ENCODE results near the gene PCYOX1L.
"Not testable (repeated sequence)": the region's sequence is repeated elsewhere in the genome, so short reads cannot be mapped to it uniquely, and the experiment has no call there.

Gene PCYOX1L

DNA sequence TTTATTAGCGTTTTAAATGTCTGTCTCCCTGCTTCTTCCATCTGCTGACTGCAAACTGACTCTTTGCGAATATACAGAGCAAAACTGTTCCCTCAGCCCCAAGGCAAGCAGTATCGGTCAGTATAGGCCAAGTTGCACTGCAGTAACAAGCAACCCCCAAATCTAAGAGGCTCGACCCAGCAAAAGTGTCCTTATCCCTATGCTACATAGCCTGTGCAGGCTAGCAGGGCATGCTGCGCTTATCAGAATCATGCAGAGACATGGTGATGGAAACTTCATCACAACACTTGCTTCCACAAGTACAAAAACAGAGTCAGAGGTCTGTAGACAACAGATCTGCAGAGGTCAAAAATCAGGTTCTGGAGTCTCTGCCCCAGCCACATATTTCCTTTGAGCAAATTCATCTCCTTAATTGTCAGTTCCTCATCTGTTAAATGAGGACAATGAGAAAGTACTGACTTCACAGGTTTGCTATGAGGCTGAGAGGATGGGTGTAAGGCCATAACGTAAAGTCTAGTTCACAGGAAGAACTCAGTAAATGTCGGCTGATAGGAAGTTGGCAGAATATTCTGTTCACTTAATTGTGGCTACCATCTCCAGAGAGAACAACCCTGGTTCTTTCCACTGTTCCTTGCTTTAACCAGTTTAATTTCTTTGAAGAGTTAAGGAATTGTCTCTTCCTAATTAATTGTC, 30.8 kb downstream of the PCYOX1L start:
- DNase-seq = no peak

DNA sequence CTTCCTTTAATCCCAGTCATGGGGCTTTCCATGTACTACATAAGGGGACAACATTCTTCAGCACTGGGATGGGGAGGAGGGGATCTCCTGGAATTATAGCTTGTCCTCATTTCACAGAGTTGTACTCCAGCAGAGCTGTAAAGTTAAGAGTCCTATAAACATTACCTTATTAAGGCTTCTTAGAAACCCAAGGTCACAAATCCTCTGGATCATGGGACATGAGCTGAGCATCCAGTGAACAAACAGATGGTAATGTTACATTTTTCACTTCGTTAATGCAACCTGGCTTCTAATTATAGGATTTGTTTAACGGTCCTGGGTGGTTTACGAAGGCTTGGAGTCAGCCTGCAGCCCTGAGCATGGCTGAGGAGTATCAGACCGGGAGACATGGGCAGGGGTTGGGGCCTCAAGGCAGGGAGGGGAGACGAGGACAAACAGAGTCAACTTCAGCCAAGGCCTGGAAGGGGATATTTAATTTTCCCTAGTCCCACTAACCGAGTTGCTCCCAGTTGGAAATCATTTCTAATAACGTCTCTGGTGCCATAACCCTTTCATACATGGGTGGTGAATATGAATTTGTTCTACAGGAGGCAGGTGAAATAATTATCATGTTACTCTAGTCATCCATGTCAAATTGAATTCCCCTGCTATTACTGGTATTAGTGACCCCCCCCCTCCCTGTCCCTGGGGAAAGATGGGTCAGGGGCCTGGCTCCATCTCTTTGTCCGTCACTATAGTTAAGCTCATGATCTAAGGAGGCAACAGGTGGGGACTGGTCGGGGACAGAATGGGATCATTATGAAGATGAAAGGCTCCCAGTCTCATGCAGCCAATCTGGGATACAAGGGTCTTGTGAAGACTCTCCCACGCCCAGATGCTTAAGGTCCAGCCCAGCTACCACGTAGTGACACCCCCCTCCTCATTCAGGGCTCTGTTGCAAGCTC, 32.0 kb downstream of the PCYOX1L start:
- no peak for DNase-seq

DNA sequence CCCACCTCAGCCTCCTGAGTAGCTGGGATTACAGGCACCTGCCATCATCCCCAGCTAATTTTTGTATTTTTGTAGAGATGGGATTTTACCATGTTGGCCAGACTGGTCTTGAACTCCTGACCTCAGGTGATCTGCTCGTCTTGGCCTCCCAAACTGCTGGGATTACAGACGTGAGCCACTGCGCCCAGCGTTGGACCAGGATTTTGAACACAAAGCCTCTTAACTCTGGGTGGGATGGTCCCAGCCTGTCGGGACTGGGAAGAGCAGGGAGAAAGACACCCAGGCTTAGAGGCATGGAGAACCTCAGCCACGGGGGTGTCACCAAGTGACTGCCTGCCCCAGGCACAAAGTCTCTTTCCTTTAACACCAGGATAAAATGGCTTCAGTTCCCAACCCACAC, 33.2 kb downstream of the PCYOX1L start:
- not testable (repeated sequence) for DNase-seq

DNA sequence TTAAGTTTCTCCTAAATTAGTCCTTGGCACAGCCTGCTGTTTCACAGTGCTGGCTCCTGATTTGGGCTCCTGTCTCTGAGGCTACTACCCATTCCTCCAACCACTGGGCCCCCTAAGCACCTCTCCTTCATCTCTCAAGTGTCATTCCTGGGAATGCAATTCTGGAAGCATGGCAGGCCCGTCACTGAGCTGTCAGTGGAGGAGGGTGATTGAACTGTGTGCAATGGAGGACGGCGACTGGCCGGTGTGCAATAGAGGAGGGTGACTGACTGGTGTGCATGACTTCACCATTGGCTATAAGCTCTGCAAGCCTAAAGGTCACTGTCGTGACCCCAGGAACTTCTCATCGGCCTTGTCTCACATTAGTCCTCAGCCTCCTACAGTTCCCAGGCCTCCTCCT, 33.7 kb downstream of the PCYOX1L start:
- no peak for DNase-seq

DNA sequence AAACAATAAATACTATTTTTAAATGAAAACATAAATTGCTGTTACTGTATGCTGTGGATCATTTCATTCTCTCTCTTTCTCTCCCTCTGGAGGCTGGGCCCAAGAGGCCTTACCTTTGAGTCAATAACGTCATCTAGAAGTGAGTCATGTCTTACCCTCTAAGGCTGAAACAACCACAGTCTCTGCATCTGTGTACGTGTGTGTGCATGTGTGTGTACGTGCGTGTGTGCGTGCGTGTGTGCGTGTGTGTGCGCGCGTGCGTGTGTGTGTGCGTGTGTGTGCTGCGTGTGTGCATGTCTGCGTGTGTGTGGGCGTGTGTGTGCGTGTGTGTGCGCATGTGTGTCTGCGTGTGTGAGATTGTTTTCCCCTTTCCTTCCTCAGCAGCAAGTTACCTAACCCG, 34.9 kb downstream of the PCYOX1L start:
- DNase-seq = no peak

DNA sequence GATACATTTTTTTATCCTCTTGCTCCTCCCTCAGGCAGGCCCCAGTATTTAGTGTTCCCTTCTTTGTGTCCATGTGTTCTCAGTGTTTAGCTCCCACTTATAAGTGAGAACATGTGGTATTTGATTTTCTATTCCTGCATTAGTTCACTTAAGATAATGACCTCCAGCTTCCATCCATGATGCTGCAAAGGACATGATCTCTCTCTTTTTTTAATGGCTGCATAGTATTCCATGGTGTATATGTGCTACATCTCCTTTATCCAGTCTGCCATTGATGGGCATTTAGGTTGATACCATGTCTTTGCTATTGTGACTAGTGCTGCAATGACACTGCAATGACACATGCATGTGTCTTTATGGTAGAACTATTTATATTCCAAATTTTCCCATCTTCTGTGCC, 37.1 kb downstream of the PCYOX1L start:
- not testable (repeated sequence) for DNase-seq

DNA sequence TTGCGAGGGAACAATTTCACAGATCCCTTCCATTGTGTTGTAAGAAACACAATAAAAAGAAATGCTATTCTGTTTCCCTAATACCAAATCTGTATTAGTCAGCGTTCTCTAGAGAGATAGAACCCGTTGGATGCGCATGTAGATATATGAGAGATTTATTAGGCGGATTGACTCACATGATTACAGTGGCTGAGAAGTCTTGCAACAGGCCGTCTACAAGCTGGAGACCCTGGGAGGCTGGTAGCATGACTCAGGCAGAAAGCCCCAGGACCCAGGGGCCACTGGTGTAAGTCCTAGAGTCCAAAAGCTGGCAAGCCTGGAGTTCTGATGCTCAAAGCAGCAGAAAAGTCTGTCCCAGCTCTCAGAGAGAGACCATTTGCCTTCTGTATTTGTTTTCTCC, 39.7 kb downstream of the PCYOX1L start:
- DNase-seq = no peak

DNA sequence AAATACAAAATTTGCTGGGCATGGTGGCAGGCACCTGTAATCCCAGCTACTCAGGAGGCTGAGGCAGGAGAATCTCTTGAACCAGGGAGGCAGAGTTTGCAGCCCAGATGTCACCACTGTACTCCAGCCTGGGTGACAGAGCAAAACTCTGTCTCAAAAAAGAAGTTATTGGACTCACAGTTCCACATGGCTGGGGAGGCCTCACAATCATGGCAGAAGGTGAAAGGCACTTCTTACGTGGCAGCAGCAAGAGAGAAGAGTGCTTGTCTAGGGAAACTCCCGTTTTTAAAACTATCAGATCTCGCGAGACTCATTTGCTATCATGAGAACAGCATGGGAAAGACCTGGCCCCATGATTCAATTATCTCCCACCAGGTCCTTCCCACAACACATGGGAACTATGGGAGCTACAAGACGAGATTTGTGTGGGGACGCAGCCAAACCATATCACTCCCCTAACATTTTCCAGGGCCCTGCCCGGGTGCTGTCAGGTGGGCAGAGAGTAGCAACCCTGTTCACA, 41.0 kb downstream of the PCYOX1L start:
- not testable (repeated sequence) for DNase-seq

DNA sequence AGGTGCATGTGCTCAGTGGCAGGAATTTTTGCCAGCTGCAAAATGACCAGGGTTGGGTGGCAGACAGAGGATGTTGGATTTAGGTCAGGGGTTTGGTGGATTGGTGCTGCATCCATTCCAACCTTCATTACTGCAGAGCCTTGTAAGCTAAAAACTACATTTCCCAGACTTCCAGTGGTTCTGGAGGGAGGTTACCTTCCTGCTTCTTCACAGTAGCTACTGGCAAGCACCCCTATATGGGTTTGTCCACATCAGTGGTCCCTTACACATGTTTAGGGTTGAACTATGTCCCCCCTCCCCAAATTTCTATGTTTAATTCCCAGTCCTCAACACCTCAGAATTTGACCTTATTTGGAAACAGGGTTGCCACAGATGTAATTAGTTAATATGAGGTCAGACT, 41.9 kb downstream of the PCYOX1L start:
- no peak for DNase-seq

DNA sequence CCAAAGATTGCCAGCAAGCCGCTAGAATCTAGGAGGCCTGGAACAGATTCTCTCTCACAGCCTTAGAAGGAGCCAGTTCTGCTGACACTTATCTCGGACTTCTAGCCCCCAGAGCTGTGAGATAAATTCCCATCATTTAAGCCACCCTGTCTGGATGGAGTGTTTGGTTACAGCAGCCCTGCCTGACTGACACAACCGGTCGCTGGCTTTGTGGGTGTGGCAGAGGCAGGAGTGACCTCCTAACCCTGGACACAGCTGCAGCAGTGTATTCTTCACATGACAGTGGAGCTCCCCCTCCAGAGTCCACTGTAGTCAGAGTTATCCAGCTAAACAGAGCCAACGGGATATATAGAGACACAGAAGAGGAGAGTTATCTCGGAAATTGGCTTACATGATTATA, 42.5 kb downstream of the PCYOX1L start:
- DNase-seq = no peak

DNA sequence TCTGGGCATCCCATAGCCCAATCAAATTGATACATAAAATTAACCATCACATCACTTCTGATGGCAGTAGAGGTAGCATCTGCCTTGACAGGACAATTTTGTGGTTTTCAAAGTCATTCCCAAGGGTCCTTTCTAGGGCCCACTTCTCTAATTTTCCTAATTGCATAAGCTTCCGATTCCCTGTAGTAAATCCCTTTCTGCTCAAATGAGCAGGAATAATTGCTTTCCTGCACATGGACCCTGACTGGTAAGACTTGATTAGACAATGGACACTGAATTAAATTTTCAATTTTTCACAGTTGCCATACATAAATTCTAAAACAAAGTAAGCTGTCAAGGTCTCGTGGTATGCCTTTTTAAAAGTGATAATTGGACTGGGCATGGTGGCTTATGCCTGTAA, 43.2 kb downstream of the PCYOX1L start:
- no peak for DNase-seq

DNA sequence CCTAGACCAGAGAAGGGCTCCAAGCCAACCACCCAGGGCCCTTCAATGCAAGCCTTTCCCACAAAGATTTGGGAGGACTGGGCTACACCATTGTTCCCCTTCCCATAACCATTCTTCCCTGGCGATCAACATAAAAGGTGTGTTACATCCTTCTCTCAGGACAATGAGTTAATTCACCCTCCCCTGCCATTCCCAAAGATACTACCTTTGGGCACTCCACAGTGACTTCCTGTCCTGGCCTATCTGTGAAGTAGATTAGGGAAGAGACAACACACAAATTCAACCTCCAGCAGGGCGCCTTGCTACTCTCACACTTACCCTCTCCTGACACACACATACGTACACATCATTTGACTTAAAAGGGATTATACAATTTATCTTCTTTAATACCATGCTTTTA, 44.4 kb downstream of the PCYOX1L start:
- no peak for DNase-seq

DNA sequence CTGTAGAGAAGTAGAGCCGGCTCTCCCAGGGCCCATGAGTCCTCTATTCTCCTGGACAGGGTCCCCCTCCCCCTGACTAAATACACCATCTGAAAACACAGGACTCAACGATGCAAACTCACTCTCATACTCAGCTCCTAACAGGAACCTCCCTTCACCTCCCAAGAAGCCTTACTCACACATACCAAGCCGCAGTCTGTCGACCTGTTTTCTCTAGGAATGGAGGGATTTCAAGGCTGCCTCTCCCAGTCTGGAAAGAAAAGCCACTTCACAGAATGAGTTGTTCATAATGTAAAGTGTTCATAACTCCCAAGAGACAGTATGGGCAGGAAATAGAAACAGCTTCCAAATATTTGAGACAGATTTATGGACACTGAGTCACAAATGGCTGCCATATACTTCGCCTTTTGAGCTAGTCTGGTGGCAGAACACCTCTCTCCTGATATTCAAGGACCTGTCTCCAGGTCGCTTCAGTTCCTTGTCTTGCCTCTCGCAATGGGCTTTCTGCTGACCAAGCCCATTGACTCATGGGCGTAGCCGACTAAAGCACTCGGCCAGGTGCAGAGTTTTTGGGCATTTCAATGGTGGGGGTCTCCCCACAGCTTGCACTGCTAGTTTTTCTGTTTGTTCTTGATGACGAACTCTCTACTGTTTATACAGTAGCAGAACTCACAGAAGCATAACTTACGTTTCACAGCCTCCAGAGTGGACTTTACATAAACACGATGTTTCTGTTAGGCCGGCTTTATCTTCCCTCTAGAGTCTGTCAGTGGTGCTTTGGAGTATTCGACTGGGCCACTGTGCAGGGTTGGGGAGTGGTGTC, 46.3 kb downstream of the PCYOX1L start:
- no peak for DNase-seq

DNA sequence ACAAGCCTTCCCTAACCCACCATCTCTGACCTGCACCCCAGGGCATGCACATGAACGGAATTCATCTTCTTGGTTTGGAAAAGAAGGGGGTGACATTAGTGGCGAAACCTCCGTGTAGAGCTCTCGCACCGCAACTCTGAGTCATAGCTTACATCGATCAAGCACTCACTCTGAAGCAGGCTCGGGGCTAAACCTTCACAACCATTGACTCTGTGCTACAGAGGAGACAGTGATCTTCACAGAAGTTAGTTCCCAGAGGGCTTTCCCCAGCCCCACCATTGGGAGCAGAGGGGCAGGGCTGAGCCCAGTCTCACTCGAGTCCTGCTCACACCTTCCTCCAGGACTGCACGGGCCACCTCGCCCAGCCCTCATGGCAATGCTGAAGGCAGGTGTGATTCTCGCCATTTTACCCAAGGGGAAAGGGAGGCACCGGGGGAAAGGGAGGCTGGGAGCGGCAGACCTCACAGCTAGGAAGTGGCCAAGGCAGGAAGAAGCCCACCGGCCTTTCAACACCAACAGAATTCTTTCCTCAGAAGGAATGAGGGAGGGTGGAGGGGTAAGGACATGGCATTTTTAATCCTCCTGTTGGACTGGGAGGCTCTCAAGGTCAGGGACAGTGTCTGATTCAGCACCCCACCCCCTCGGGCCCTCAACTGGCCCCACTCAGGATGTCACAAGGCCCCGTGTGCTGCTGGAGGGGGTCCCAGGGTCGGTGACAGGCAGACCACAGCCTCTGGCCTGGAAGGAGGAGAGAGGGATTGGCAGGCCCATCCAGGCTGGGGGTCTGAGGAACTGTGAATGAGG, 47.1 kb downstream of the PCYOX1L start:
- no peak for DNase-seq

DNA sequence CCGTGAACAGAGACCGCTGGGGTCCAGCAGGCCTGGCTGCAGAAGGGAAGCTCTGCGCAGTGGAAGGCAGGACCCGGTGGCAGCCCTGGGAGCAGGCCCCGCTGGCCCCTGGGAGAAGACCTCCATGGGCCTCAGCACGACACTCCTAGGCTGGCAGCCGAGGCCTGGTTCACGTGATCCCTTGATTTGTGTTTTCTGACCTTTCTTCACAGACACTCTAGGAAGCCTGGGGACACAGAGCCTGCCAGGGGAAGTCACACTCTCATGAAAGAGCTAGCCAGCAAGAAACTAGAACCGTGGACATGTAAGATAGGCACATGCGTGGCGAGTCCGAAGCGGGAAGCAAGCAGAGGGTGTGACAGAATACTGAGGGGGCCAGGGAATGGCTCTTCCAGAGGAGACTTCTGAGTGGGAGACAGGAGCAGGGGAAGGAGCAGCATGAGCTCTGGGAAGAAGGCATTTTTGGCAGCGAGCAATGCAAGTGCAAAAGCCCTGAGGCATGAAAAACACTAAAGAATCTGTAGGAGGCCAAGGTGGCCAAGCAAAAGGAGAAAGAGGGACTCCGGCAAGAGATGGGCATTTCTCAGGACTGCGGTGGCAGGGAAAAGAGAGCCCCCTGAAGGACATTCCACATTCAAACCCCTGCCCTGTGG, 47.8 kb downstream of the PCYOX1L start:
- DNase-seq = no peak

DNA sequence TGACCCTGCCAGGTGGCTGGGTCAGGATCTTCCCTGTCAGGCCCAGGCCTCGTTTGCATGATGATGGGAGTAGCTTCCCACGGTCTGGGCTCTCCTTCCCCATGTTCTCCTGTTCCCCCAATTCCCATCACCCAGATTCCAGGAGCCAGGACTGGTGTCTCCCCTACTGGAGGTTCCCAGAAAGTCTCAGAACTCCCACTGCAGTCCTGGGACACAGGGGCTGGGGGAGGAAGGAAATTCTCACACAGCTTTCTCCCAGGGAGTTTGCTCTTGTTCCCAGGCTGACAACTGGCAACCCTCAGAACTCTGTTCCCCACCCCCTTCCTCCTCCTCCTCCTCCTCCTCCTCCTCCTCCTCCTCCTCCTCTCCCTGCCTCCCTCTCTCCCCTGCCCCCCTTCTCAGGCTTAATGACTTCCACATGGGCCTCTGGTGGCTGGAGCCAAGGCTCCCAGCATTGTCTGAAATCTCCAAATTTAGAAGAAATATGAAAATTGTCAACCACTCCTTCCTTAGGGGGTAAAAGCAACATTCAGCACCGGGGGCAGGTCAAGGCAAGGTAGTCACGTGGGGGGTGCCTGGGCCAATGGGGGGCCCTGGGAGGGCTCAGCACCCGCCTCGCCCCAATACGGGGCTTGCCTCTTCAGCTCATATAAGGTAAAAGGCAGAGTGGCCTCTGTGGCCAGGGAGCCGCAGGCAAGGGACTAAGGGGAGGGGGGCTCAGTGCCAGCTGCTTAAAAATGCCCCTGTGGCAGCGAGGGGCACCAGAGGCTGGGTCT, 48.5 kb downstream of the PCYOX1L start:
- no peak for DNase-seq

DNA sequence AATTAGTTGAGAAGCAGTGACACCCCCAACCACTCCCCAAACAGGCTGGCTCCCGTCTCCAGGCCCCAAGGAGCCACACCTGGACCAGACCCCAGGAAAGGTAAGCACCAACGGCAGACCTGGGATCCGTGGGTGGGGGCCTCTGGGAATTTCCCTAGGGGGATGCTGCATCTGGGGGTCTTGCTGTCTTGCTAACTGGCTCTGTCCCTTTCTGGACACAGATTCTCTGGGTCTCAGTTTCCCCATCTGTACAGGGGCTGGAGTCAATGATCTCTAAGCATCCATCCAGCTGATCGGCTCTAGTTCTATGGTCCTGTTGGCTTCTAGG, 49.1 kb downstream of the PCYOX1L start:
- no peak for DNase-seq

DNA sequence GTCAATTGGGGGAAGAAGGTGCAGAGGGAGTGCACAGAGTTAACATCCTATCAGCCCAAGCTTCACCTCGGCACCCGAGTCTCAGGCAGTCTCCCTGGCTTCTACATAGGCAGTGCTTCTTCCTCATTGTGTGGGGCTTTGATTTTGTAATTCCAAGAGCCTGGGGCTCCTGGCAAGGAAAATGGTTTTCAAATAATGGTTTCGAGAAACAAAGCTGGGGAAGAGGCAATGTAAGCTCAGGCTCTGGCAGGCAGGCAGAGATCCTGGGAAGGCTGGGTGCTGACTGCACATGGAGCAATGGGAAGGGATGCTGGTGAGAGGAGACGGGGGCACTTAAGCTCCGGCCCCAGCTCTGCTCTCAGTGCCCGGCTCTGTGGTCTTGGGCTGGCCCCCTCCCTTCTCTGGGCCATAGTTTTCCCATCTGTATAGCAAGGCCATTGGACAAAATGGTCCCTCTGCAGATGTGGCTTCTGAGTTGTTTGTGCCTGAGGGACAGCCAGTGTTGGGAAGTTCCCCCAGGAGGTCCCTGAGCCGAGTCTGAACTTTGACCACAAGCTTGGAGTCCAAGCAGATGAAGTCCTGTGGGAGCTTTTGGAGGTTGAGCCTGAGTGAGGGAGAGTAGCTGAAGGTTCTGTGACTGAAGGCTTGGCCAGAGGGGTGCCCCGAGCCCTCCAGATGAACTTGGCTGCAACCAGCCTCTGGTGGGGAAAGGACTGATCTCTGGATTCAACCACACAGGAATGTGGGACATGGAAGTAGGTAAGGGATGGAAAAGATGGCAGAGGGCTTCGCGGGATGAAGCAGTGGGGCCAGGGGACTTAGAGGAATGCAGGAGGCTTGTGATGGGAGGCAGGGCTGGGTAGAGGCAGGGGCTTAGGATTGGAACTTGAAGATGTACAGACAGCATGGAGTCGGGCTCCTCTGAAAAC, 49.7 kb downstream of the PCYOX1L start:
- DNase-seq = no peak

DNA sequence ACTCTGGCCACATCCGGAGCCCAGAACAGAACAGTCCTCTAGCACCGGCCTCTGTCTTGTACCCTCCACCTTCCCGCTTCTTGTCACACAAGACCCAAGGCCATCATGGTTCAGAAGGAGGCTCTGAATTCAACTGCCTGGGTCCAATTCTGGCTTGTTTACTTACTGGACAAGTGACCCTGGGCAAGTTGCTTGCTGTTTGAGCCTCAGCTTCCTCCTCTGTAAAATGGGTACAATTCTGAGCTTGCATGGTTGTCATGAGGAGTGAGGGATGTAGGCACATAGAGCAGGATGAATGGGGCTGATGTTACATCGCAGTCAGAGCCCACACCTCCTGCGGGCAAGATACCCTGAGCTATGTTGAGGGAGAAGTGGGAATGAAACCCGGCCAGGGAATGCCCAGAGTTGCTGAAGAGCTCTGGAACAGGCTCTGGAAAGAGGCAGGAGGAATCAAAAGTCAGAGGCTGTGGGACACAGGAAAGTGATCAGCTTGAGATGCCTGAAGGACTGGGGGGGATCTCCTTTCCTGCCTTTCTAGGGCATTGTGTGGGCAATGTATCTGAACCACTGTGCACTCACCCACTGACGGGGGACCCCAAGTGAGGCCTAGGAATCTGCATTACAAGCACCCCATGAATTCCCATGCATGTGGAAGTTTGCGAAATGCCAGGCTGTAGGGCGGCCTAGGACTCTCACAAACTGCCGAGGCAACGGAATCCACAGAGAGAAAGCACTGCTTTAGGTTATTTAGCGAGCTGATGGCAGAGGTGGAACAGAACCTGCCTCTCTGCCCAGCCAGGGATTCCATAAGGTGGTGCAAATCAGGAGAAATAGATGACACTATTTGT, 50.6 kb downstream of the PCYOX1L start:
- no peak for DNase-seq
